C4-2B (cell line): ENCODE results near the gene SYVN1.

Experiments
- H3K27ac ChIP-seq: fragments of 450-650 bp; 2 replicates; pipeline ENCODE4 v1.5.1; 2017
- CTCF ChIP-seq: fragments of 450-650 bp; conservative IDR thresholded peaks from 2 replicates; pipeline ENCODE4 v1.5.1; 2017; ENCODE audit warnings: mild to moderate bottlenecking
- ZFX ChIP-seq: fragments of 450-650 bp; IDR thresholded peaks from 2 replicates; pipeline ENCODE4 v1.6.1; 2017

Gene SYVN1

DNA sequence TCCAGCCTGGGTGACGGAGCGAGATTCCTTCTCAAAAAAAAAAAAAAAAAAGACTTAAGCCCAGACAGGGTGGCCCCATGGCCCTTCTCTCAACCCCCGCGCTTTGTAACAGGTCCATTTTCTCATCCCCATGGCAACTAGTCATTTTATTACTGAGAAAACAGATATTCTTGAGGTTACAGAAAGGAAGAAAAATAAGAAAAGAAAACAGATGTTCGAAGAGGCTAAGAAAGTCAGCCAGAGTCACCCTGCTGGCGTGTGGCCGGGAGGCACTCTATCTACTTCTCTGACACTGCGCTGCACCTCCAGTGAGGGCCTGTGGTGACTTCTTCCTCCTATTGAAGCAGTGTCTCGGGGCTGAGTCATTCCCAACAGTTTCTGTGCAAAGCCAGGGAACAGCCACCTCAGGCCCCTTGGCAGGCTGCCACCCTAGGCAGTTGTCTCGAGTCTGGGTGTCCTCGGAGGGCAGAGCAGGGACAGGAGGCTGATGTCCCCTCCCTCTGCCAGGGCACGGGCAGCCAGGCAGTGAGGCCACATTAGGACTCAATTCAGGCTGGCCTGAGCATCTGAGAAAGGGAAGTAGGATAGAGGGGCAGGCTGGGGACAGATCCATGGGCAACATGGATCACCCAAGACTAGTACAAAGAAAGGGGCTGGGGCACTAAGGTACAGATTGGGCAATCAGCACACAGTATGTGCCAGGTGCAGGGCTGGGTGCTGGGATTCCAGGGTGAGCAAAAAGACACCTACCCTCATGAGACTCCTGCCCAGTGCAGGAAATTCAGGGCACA is 16.4 kb upstream of the SYVN1 start:
- H3K27ac ChIP-seq: peak overlapping the region; percentile 4
- TF ChIP-seq CTCF (no peak), ZFX (no peak)

GRCh38 chr11:65150131-65150508 is 15.8 kb upstream of the SYVN1 start:
- H3K27ac ChIP-seq: peak overlapping the region; percentile 4; the same call in 1 of the 2 replicates

GRCh38 chr11:65148657-65149056 is 14.3 kb upstream of the SYVN1 start:
- TF ChIP-seq CTCF (no peak), ZFX (no peak)

DNA sequence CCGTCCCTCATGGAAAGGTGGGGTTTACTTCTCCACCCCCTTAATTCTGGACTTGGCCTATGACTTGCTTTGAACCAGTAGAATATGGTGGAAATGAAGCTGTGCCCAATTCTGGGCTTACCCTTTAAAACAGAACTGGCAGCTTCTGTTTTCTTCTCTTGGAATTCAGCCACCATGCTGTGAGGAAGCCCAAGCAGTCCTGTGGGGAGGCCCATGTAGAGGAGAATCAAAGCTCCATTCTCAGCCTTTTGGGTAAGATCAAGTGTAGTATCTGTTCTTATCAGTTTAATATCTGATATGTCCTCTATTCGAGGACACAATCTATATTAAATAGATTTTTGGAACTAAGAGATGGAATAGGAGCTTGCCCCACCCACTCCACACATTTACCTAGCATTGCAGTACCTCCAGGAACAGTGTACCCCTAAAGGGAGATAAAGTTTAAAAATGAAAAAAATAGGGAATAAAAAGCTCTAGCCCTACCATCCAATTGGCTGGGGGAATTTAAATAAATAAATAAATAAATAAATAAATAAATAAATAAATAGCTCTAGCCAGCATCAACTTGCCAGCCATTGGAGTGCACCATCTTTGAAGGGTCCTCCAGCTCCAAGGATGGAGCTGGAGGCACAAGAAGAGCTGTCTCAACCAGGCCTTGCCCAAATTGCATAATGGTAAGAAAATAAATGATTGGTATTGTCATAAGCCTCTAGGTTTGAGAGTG is 13.2 kb upstream of the SYVN1 start:
- TF ChIP-seq ZFX: no peak
- H3K27ac ChIP-seq: no peak overlapping the region

More at GRCh38 chr11:65148657-65149056, 14.3 kb upstream of the SYVN1 start:
- H3K27ac ChIP-seq: no peak overlapping the region

DNA sequence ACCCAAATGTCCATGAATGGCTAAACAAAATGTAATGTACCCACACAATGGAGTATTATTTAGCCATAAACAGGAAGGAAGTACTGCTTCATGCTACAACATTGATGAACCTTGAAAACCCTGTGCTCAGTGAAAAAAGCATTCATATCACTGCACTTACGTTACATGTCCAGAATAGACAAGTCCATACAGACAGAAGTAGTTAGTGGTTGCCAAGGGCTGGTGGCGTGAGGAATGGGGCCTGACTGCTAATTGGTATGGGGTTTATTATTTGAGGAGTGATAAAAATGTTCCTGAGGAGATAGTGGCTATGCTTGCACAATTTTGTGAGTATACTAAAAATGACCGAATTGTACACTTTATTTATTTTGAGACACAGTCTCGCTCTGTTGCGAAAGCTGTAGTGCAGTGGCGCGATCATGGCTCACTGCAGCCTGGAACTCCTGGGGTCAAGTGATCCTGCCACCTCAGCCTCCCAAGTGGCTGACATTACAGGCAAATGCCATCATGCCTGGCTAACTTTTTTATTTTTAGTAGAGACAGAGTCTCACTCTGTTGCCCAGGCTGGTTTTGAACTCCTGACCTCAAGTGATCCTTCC is 7.7 kb upstream of the SYVN1 start:
- TF ChIP-seq ZFX: no peak
- no peak for TF ChIP-seq CTCF
- H3K27ac ChIP-seq: no peak overlapping the region

DNA sequence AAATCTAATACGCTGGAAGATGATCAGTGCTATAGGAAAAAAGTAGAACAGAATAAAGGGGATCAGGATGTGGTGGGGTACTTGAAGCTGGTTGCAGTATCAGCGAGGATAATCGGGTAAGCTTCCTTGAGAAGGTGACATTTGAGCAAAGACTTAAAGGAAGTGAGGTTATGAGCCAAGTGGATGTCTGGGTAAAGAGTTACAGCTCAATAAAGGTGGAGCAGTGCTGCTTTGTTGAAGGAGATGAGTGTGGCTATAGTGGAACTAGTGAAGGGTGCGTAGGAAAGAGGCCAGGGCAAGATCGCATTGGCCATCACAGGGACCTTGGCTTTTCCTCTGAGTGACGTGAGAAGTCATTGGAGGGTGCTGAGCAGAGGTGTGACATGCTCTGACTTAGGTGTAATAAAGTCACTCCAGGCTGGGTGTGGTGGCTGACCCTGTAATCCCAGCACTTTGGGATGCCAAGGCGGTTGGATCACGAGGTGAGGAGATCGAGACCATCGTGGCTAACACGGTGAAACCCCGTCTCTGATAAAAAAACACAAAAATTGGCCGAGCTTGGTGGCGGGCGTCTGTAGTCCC is 2.3 kb upstream of the SYVN1 start:
- no peak for TF ChIP-seq ZFX
- TF ChIP-seq CTCF: no peak
- peak overlapping the region; percentile 96; the same call in 1 of the 2 replicates for H3K27ac ChIP-seq

DNA sequence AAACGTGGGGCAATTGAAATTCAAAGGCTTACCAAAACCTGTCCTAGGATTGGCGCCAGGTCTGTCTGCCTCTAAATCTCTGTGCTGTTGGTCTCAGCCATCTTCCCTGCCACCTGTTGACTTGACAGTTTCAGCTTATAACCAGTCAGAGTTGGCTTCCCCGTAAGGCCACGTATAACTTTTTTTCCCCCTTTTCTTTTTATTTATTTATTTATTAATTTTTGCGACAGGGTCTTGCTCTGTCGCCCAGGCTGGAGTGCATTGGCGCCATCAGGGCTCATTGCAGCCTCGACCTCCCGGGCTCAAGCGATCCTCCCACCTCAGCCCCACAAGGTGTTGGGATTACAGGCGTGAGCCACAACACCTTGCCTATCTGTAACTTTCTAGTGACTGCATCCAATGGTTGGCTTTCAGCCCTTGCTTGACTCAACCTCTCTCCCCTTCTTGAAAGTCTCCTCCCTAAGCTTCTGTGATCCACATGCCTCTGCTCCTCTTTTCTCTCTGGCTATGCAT is 1.4 kb upstream of the SYVN1 start:
- H3K27ac ChIP-seq: peak overlapping the region; percentile 96
- TF ChIP-seq CTCF (no peak), ZFX (no peak)
